WERI-Rb-1 (cell line): ENCODE data around the gene NDUFA9.

Experiments used
- DNase-seq: peaks from one replicate; pipeline ENCODE4 v3.0.0-alpha.2; 2020
- H3K27ac ChIP-seq: fragments of 250-450 bp; sonication (Bioruptor Pico); 2 replicates; pipeline ENCODE4 v1.5.1; 2020; ENCODE audit warnings: mild to moderate bottlenecking, moderate library complexity
- H3K27me3 ChIP-seq: fragments of 250-450 bp; sonication (Bioruptor Pico); 2 replicates; pipeline ENCODE4 v1.5.1; 2021; ENCODE audit warnings: mild to moderate bottlenecking, low read depth, moderate library complexity; ENCODE audit not compliant: insufficient read depth, severe bottlenecking
- H3K36me3 ChIP-seq: fragments of 250-450 bp; sonication (Bioruptor Pico); 2 replicates; pipeline ENCODE4 v1.5.1; 2020; ENCODE audit warnings: mild to moderate bottlenecking, moderate library complexity
- H3K4me3 ChIP-seq: 2 replicates; pipeline ENCODE4 v1.5.1; 2011; ENCODE audit warnings: low read depth, mild to moderate bottlenecking, control low read depth, low read length
- H3K9me3 ChIP-seq: fragments of 250-450 bp; sonication (Bioruptor Pico); 2 replicates; pipeline ENCODE4 v1.5.1; 2021; ENCODE audit warnings: mild to moderate bottlenecking, moderate library complexity; ENCODE audit not compliant: severe bottlenecking
- TF ChIP-seq, protein P1 (sequence below): IDR thresholded peaks from 2 replicates; pipeline ENCODE4 v1.5.1; 2011; ENCODE audit warnings: low read depth, mild to moderate bottlenecking, control low read depth, inconsistent platforms, low read length

Gene NDUFA9

DNA sequence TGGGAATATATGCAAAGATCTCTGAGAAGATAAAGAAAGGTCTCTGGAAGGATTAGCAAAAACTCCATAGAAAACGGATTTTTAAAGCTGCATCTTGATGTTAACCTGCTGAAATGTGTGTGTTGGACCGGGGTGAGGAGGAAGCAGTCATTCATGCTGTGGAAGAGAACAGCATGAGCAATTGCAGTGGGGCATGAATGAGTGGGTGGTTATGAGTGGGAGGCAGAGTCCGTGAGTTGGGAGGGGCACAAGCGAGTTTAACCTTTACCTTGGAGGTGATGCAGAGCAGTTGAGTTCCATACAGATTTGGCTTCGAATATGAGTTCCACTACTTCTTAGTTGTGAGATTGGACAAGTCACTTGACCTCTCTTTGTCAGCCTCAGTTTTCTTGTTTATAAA is 41.8 kb downstream of the NDUFA9 start:
- Histone ChIP-seq H3K4me3 (no peak overlapping the region), H3K27me3 (no peaks in the 10 kb centered on the region), H3K36me3 (peaks cover 34% of the 10 kb centered on the region), H3K27ac (no peak overlapping the region), H3K9me3 (no peaks in the 10 kb centered on the region)
- TF ChIP-seq, protein P1, sequence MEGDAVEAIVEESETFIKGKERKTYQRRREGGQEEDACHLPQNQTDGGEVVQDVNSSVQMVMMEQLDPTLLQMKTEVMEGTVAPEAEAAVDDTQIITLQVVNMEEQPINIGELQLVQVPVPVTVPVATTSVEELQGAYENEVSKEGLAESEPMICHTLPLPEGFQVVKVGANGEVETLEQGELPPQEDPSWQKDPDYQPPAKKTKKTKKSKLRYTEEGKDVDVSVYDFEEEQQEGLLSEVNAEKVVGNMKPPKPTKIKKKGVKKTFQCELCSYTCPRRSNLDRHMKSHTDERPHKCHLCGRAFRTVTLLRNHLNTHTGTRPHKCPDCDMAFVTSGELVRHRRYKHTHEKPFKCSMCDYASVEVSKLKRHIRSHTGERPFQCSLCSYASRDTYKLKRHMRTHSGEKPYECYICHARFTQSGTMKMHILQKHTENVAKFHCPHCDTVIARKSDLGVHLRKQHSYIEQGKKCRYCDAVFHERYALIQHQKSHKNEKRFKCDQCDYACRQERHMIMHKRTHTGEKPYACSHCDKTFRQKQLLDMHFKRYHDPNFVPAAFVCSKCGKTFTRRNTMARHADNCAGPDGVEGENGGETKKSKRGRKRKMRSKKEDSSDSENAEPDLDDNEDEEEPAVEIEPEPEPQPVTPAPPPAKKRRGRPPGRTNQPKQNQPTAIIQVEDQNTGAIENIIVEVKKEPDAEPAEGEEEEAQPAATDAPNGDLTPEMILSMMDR = no peak
- DNase-seq = no peak
